Endothelial cell of umbilical vein (primary cell): ENCODE results near the gene FGFRL1. TPM values are rescaled to one million over a fixed set of nuclear protein-coding genes. Genes with fewer than 3 reads are reported as not detected.

Source experiments
- BruUV-seq: library from RNA; stranded (reverse); fragments of 400-500 nt; replicated peaks from 2 replicates; lab custom pipeline; 2021; lab: Mats Ljungman, UMichigan
- CTCF ChIA-PET: fragments of 300-600, 350-600 bp; sonication (Branson Sonifier 250); formaldehyde crosslinking; loops from one replicate; lab custom pipeline; 2021; ENCODE audit warnings: antibody characterized with exemption, inconsistent platforms; lab: Charles Lee
- POLR2A ChIA-PET: fragments of 300-600, 350-600 bp; sonication (Branson Sonifier 250); formaldehyde crosslinking; loops from one replicate; lab custom pipeline; 2021; ENCODE audit warnings: antibody characterized with exemption, inconsistent platforms; lab: Charles Lee
- DNase-seq: peaks from one replicate; pipeline ENCODE4 v3.0.0-alpha.2; 2011; ENCODE audit warnings: low read depth, low spot score
- FAIRE-seq: peaks from 2 replicates; lab custom pipeline; 2011; peaks lifted over from hg19 to GRCh38; lab: Jason Lieb, UNC
- H2AFZ ChIP-seq: 2 replicates; pipeline ENCODE4 v1.6.0; 2012; ENCODE audit warnings: low read depth, low read length, control low read depth, inconsistent platforms
- H3K27ac ChIP-seq: 2 replicates; pipeline ENCODE4 v1.5.1; 2011; ENCODE audit warnings: low read depth, mild to moderate bottlenecking, control low read depth, low read length, moderate library complexity; ENCODE audit not compliant: insufficient read depth
- H3K27me3 ChIP-seq, 2 experiments: 2 replicates each; pipeline versions ENCODE4 v1.6.0 to v1.6.1; 2011; ENCODE audit warnings: low read length in 2 of 2, mixed read lengths in 1 of 2; ENCODE audit not compliant: control insufficient read depth in 2 of 2, insufficient read depth in 2 of 2
- H3K36me3 ChIP-seq, 2 experiments: 2 replicates in 1 of 2; 3 replicates in 1 of 2; pipeline ENCODE4 v1.5.1; 2011; ENCODE audit warnings: low read length in 2 of 2, mild to moderate bottlenecking in 1 of 2, moderate library complexity in 1 of 2; ENCODE audit not compliant: control insufficient read depth in 2 of 2, insufficient read depth in 2 of 2; ENCODE audit errors: extremely low read depth in 1 of 2
- H3K4me1 ChIP-seq: 3 replicates; pipeline ENCODE4 v1.5.1; 2011; ENCODE audit warnings: mild to moderate bottlenecking, low read length; ENCODE audit not compliant: control insufficient read depth, insufficient read depth; ENCODE audit errors: extremely low read depth
- H3K4me2 ChIP-seq: 2 replicates; pipeline ENCODE4 v1.6.1; 2011; ENCODE audit warnings: low read length, control low read depth, mixed read lengths; ENCODE audit not compliant: insufficient read depth
- H3K4me3 ChIP-seq, 3 experiments: fragments of 200-600 bp in 1 of 3; sonication (generic), shearing (Covaris generic) in 1 of 3; replicated peaks in 1 of 3; 2 replicates each; pipeline ENCODE4 v1.5.1; 2011 to 2016; ENCODE audit warnings: control low read depth in 3 of 3, low read length in 3 of 3, mild to moderate bottlenecking in 2 of 3, inconsistent platforms in 1 of 3, low read depth in 1 of 3, moderate library complexity in 1 of 3; ENCODE audit not compliant: insufficient read depth in 1 of 3
- H3K79me2 ChIP-seq: 2 replicates; pipeline ENCODE4 v1.6.0; 2012; ENCODE audit warnings: low read length, inconsistent platforms; ENCODE audit not compliant: control insufficient read depth, insufficient read depth
- H3K9ac ChIP-seq: replicated peaks from 2 replicates; pipeline ENCODE3; 2011; ENCODE audit warnings: low read length, control low read depth; ENCODE audit not compliant: insufficient read depth; ENCODE audit errors: extremely low read depth
- H3K9me1 ChIP-seq: replicated peaks from 3 replicates; pipeline ENCODE4 v1.6.0; 2011; ENCODE audit warnings: mild to moderate bottlenecking, low read length; ENCODE audit not compliant: control insufficient read depth, insufficient read depth; ENCODE audit errors: extremely low read depth
- H3K9me3 ChIP-seq: replicated peaks from 2 replicates; pipeline ENCODE4 v1.5.1; 2012; ENCODE audit warnings: low read length, inconsistent platforms; ENCODE audit not compliant: control insufficient read depth, insufficient read depth
- H4K20me1 ChIP-seq: replicated peaks from 2 replicates; pipeline ENCODE3; 2011; ENCODE audit warnings: mild to moderate bottlenecking, low read length; ENCODE audit not compliant: control insufficient read depth, insufficient read depth; ENCODE audit errors: extremely low read depth
- EZH2 ChIP-seq: IDR thresholded peaks from 2 replicates; pipeline ENCODE4 v1.6.1; 2012; ENCODE audit warnings: borderline replicate concordance, low read depth, mild to moderate bottlenecking, moderate library complexity, low read length, inconsistent platforms; ENCODE audit not compliant: severe bottlenecking
- FOS ChIP-seq: IDR thresholded peaks from 2 replicates; pipeline ENCODE4 v1.6.1; 2011; ENCODE audit warnings: mild to moderate bottlenecking, low read length, moderate library complexity, borderline replicate concordance; ENCODE audit not compliant: insufficient read depth
- JUN ChIP-seq: IDR thresholded peaks from 2 replicates; pipeline ENCODE4 v1.6.1; 2011; ENCODE audit warnings: borderline replicate concordance, low read depth; ENCODE audit not compliant: insufficient read length, insufficient read depth
- POLR2A ChIP-seq: IDR thresholded peaks from 2 replicates; pipeline ENCODE4 v1.6.1; 2012; ENCODE audit warnings: low read depth, mild to moderate bottlenecking, control low read depth, low read length
- POLR2AphosphoS5 ChIP-seq: IDR thresholded peaks from 2 replicates; pipeline ENCODE4 v1.6.1; 2012; ENCODE audit warnings: low read depth, mild to moderate bottlenecking, control low read depth, low read length, moderate library complexity; ENCODE audit not compliant: insufficient read depth
- dilution Hi-C: fragments of 300-500 bp; cut with MboI; formaldehyde crosslinking; loops from one replicate; pipeline ENCODE4 v1.15.0; 2019; ENCODE audit warnings: low sequenced_read_pairs; ENCODE audit not compliant: extremely low pct_ligation_motif_present
- intact Hi-C: fragments of 100-400 bp; cut with micrococcal nuclease; formaldehyde crosslinking; loops from one replicate; pipeline ENCODE4 v1.10.0; 2022
- polyA plus RNA-seq, 4 experiments: library from polyadenylated mRNA; depleted of rRNA in 3 of 4; stranded (reverse) in 3 of 4; unstranded in 1 of 4; fragments of >200 nt; gene quantifications; 2 replicates each; pipeline versions ENCODE4 v1.2.1 to v1.2.3, GENCODE V29; 2011 to 2012; ENCODE audit warnings: missing spikeins in 1 of 4
- total RNA-seq: library from RNA; stranded (reverse); gene quantifications from 2 replicates; pipeline ENCODE4 v1.2.3, GENCODE V29; 2021
- TF ChIP-seq, protein P1 (sequence below), 2 donors: IDR thresholded peaks; 1 replicate in 1 of 2; 2 replicates in 1 of 2; pipeline ENCODE4 v1.5.1; 2011; ENCODE audit warnings: low read length in 2 of 2, mild to moderate bottlenecking in 2 of 2, moderate library complexity in 2 of 2, control low read depth in 1 of 2, inconsistent platforms in 1 of 2, low read depth in 1 of 2; ENCODE audit not compliant: insufficient read depth in 1 of 2; ENCODE audit errors: extremely low read depth in 1 of 2
- TF ChIP-seq, protein P2 (sequence below): IDR thresholded peaks from 2 replicates; pipeline ENCODE4 v1.6.1; 2011; ENCODE audit not compliant: insufficient read depth, insufficient read length

The FGFRL1 gene
- total and polyA plus RNA-seq, 2 donors (not counting 3 experiments of a cell fraction or from before 2014, with no cell fraction given) = 33.3 to 74.6 TPM

DNA sequence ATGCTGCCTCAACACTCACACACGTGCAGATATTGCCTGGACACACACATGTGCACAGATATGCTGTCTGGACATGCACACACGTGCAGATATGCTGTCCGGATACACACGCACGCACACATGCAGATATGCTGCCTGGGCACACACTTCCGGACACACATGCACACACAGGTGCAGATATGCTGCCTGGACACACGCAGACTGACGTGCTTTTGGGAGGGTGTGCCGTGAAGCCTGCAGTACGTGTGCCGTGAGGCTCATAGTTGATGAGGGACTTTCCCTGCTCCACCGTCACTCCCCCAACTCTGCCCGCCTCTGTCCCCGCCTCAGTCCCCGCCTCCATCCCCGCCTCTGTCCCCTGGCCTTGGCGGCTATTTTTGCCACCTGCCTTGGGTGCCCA is 14.7 kb downstream of the FGFRL1 start:
- TF ChIP-seq, protein P1, sequence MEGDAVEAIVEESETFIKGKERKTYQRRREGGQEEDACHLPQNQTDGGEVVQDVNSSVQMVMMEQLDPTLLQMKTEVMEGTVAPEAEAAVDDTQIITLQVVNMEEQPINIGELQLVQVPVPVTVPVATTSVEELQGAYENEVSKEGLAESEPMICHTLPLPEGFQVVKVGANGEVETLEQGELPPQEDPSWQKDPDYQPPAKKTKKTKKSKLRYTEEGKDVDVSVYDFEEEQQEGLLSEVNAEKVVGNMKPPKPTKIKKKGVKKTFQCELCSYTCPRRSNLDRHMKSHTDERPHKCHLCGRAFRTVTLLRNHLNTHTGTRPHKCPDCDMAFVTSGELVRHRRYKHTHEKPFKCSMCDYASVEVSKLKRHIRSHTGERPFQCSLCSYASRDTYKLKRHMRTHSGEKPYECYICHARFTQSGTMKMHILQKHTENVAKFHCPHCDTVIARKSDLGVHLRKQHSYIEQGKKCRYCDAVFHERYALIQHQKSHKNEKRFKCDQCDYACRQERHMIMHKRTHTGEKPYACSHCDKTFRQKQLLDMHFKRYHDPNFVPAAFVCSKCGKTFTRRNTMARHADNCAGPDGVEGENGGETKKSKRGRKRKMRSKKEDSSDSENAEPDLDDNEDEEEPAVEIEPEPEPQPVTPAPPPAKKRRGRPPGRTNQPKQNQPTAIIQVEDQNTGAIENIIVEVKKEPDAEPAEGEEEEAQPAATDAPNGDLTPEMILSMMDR (IDR thresholded peaks at IDR 0.05; ENCODE audit: extremely low read depth in 1 of 2, insufficient read depth in 1 of 2, low read depth in 1 of 2, low read length in 2 of 2) = no peak
- TF ChIP-seq, protein P2, sequence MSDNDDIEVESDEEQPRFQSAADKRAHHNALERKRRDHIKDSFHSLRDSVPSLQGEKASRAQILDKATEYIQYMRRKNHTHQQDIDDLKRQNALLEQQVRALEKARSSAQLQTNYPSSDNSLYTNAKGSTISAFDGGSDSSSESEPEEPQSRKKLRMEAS = no peak
- TF ChIP-seq JUN (no peak), POLR2A (no peak), EZH2 (no peak), POLR2AphosphoS5 (no peak), FOS (no peak)
- Histone ChIP-seq H3K4me1 (no peaks in the 10 kb centered on the region), H3K9ac (no peak overlapping the region), H4K20me1 (no peaks in the 10 kb centered on the region), H3K4me3 (no peak overlapping the region), H3K9me1 (no peaks in the 10 kb centered on the region), H3K9me3 (no peaks in the 10 kb centered on the region), H2AFZ (no peak overlapping the region), H3K36me3 (peaks cover 0 to 15% of the 10 kb centered on the region in 2 experiments), H3K79me2 (no peaks in the 10 kb centered on the region), H3K27me3 (no peaks in the 10 kb centered on the region), H3K4me2 (no peak overlapping the region), H3K27ac (no peak overlapping the region)
- CTCF ChIA-PET = interaction anchor here (1.4 kb wide), 1 partner anchor 11 kb away, joined by 3 read pairs; no protein-coding TSS in a partner anchor
- no TSS peak for BruUV-seq
- DNase-seq = no peak
- FAIRE-seq = peak; percentile 53
- dilution Hi-C loops = no loop called here
- intact Hi-C loops = no loop called here
- POLR2A ChIA-PET = interaction anchor here (0.6 kb wide), 1 partner anchor 16 kb away, joined by 3 read pairs; no protein-coding TSS in a partner anchor
